Fibroblast of villous mesenchyme (primary cell): Measurements from ENCODE around the gene TYW1B. TPM values are rescaled to one million over a fixed set of nuclear protein-coding genes. Genes with fewer than 3 reads are reported as not detected.
A peak's percentile ranks its signal among the peaks of the same experiment; 100 is the strongest.
"Not testable (repeated sequence)": the region's sequence is repeated elsewhere in the genome, so short reads cannot be mapped to it uniquely, and the experiment has no call there.

Source experiments
- DNase-seq: peaks from one replicate; pipeline ENCODE4 v3.0.0-alpha.2; 2010; ENCODE audit warnings: low read depth
- H3K4me3 ChIP-seq: 2 replicates; pipeline ENCODE4 v1.5.1; 2011; ENCODE audit warnings: low read depth, mild to moderate bottlenecking, low read length
- CTCF ChIP-seq: IDR thresholded peaks from 2 replicates; pipeline ENCODE4 v1.5.1; 2012; ENCODE audit warnings: low read depth, mild to moderate bottlenecking, low read length; ENCODE audit not compliant: insufficient read depth
- total RNA-seq: library from RNA; depleted of rRNA; stranded (reverse); fragments of >200 nt; gene quantifications from 2 replicates; pipeline ENCODE4 v1.2.3, GENCODE V29; 2012

TYW1B gene
- total RNA-seq, 1 donor, result 2.2 TPM

DNA sequence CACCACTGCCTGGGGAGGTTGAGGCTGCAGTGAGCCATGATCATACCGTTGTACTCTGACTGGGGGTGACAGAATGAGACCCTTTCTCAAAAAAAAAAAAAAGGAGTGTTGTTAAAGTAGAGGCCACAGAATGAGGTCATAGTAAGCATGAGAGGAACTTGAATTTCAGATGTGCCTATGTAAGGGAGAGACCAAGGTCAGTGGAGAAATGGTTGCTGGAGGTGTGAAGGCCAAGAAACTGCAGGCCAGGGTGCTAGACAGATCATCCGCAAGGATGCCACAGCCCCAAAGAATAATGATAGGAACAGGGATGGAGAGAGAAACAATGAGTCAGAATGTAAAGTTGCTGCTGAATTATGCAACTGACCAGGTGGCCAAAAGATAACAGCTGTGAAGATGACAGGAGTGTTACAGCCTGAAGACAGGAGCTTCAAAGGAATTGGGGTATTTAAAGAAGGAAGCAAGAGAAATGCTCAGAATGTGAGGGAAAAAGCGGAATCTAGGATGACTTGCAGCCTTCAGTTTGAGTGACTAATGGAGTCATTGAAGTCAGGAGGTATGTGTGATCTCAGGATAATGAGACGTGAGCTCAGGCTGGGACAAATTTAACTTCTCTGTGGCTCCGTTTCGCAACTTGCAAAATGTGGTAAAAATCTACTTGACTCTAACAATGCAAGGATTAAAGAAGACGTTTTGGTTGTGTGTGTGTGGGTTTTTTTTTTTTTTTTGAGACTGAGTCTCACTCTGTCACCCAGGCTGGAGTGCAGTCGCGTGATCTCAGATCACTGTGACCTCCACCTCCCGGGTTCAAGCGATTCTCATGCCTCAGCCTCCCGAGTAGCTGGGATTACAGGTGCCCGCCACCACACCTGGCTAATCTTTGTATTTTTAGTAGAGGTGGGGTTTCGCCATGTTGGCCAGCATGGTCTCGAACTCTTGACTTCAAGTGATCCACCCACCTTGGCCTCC is 22.2 kb downstream of the TYW1B start:
- no peak for TF ChIP-seq CTCF
- peak; percentile 72 for DNase-seq
- H3K4me3 ChIP-seq, result no peak overlapping the region

GRCh38 chr7:72803778-72804177 is 24.2 kb downstream of the TYW1B start:
- not testable (repeated sequence) for DNase-seq, H3K4me3 ChIP-seq

GRCh38 chr7:72801564-72801963 is 26.4 kb downstream of the TYW1B start:
- not testable (repeated sequence) for DNase-seq, H3K4me3 ChIP-seq

DNA sequence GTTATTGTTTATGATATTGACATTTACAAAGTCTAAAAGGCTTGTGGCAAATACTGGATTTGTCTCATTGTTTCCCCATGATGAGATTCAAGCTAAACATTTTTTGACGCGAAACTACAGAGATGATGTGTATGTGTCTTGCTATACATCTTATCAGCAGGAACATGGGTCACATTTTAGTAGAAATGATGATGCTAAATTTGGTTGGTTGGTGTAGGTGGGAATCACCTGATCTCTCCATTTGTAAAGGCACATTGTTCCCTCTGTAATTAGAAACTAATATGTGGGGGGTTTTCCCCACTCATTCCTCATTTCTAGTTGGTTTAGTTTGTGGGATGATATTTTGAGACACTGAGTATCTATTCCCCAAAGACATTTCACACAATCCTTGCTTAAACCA is 32.6 kb downstream of the TYW1B start:
- not testable (repeated sequence) for H3K4me3 ChIP-seq, DNase-seq

DNA sequence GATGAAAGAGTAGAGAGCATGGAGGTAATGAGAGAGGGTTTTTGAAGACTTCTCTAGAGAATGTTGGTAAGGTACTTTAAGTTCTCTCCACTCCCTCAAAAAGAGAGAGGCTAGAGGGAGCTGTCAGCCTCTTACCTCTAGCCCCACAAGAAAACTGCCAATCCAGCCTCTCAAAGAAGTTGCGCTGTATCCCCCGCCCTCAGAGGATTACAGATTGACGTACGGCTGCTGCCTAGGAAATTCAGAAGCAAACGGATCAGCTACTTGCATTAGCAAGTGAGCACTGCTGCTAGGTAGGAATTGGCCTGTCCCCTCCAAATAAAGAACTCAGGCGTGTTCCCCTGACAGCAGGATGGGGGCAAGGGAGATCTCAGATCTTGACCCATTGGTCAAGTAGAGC is 34.2 kb downstream of the TYW1B start:
- DNase-seq, result no peak
- H3K4me3 ChIP-seq, result no peak overlapping the region
- no peak for TF ChIP-seq CTCF

- DNase-seq, H3K4me3 ChIP-seq: not testable (repeated sequence)
Observed at GRCh38 chr7:72790698-72791060, 37.3 kb downstream of the TYW1B start.

DNA sequence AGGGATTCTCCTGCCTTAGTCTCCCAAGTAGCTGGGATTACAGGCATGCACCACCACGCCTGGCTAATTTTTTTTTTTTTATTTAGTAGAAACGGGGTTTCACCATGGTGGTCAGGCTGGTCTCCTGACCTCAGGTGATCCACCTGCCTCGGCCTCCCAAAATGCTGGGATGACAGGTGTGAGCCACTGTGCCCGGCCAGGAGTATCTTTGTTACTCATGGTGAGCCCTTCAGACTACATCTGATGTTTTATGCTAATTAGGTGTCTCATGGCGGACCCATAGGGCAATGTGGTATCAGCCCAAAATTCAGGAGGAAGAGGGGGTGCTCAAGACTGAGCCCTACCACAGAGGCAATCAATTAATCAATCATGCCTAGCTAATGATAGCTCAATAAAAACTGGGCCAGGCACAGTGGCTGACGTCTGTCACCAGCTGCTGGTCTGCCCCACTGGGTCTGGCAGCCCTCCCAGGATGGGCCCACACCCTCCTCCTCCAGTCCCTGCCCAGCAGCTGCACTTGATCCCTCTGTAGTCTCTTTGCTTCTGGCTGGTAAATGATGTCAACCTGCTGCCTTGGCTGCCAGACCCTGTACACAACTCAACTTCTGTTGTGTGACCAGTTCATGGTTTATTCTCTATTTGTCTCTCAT is 37.8 kb downstream of the TYW1B start:
- not testable (repeated sequence) for DNase-seq, H3K4me3 ChIP-seq

DNA sequence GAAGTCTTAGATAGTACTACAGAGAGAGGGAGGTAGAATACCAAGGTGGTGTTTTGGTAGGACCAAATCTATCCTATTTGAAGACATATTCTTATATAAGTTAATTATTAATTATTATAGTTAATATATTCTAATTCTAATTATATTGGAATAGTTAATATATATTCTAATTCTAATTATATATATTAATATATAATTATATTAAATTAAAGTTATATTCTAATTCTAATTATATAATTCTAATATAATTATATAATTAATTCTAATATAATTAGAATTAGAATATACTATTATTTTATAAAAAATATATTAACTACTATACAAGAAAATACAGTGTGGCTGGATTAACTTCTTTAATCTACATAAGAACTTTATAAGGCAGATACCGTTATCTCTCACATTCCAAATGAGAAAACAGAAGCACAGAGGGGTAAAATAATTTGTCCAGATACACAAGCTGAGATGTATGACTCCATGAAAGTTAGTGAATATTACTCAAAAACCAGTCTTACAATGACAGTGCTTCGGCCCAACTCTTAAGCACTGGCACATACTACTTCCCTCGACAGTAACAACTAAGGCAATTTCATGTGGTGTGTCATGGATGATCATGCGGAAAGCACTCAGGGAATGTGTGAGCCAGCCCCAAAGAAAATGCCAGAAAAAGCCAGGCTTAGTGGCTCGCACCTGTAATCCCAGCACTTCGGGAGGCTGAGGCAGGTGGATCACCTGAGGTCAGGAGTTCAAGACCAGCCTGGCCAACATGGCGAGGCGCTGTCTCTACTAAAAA is 42.6 kb downstream of the TYW1B start:
- H3K4me3 ChIP-seq, result no peak overlapping the region
- TF ChIP-seq CTCF, result no peak
- DNase-seq, result no peak

DNA sequence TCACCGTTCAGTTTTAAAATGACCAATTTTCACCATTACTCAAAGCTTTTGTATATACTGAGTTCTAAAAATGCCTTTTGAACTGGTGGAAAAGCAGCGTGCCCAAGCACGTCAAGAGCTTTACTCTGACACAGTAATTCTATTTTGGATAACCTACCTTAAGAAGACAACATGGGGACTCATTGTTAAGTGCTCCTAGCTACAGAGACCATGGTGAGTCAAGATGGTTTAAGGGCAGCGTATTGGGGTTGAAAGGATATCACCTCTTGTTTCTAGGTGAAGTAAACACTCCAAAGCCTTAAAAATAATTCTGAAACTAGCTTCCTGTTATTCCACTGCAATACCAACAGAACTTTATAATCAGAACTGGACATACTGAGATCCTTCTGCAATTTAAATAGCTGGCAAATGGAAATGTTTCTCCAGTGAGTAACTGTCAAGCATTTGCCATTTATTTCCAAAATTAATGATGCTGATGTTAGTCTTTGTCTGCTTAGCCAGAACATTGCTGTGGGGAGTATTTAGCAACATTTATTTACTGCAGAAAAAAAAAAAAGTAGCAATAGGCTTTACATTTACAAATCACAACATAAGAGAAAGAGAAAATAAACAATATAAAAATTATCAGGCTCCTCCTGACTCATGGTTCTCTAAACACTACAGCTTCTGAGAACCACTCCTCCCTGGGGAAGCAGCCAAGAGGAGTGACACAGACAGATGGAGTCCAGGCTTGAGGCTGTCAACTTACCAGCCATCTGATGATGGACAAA is 44.2 kb downstream of the TYW1B start:
- H3K4me3 ChIP-seq, result not testable (repeated sequence)
- peak; percentile 85 for DNase-seq
